ENCODE measurements around the gene CCDC77. TPM values are rescaled to one million over a fixed set of nuclear protein-coding genes. Genes with fewer than 3 reads are reported as not detected.
A peak's percentile ranks its signal among the peaks of the same experiment; 100 is the strongest.

Gene CCDC77
- total RNA-seq, 1 experiment from 2014 or later = 12.3 TPM

GRCh38 chr12:402029-402389 lies 565 bp downstream of the CCDC77 start:
- H3K27ac ChIP-seq (ENCODE audit: low read depth, low read length) = peak overlapping the region; percentile 24; the same call in 1 of the 2 replicates
- peak overlapping the region; percentile 87 for H3K4me2 ChIP-seq (ENCODE audit: low read length)
- BruUV-seq (replicated peaks) = TSS peak; percentile 89
- DNase-seq (ENCODE audit: low read depth, low spot score) (no peak), ATAC-seq (peak; percentile 51)
- peak overlapping the region; percentile 59 for H2AFZ ChIP-seq (ENCODE audit: low read depth, low read length, poor library complexity, severe bottlenecking)
- ChIA-PET POLR2A (interaction anchor here (2.3 kb wide), 1 partner anchor 12 kb away, joined by 11 read pairs; the partner anchor contains the start of gene KDM5A), RAD21 (ENCODE audit: low non-redundant PET in 1 of 2, low total read pairs in 2 of 2, uncharacterized antibody in 2 of 2, unreplicated experiment in 2 of 2) (no interaction called here), CTCF (interaction anchor here (1.2 to 1.4 kb wide), 4 partner anchors 9 to 349 kb away, joined by 3 to 4 read pairs (median 3); no protein-coding TSS in a partner anchor)
- peak overlapping the region; percentile 67 for H3K9ac ChIP-seq (ENCODE audit: low read length)
- no peaks in the 10 kb centered on the region for H3K36me3 ChIP-seq (ENCODE audit: control insufficient read depth in 1 of 2, insufficient read depth in 2 of 2, low read length in 2 of 2)
- no peaks in the 10 kb centered on the region for H4K20me1 ChIP-seq (ENCODE audit: insufficient read depth)
- H3K9me2 ChIP-seq (ENCODE audit: insufficient read depth) = no peaks in the 10 kb centered on the region
- no peaks in the 10 kb centered on the region for H3K27me3 ChIP-seq (ENCODE audit: insufficient read depth, low read length)
- H3K9me3 ChIP-seq (ENCODE audit: control insufficient read depth in 1 of 2, insufficient read depth in 1 of 2, low read depth in 1 of 2, low read length in 2 of 2) = no peaks in the 10 kb centered on the region
- peaks cover 0 to 14% of the 10 kb centered on the region in 2 experiments; a peak in 2 of 4 replicates for H3K4me1 ChIP-seq (ENCODE audit: control insufficient read depth in 1 of 2, insufficient read depth in 2 of 2, low read length in 2 of 2)
- intact Hi-C loops (cut with micrococcal nuclease) = no loop called here
- H3K4me3 ChIP-seq (replicated peaks in 1 of 2; ENCODE audit: low read depth in 1 of 2, low read length in 2 of 2) = peak overlapping the region; percentile 71 to 84
- H3K79me2 ChIP-seq (ENCODE audit: insufficient read depth, low read length) = peaks cover 6% of the 10 kb centered on the region; the same call in 1 of the 2 replicates
- TF ChIP-seq ATF3 (IDR thresholded peaks at IDR 0.05) (no peak), MAX (IDR thresholded peaks at IDR 0.05) (no peak), CTCF (IDR thresholded peaks at IDR 0.05 in 2 of 3, conservative IDR thresholded peaks at IDR 0.05 in 1 of 3; ENCODE audit: borderline replicate concordance in 1 of 3, insufficient read depth in 1 of 3, low read depth in 2 of 3, low read length in 2 of 3) (peak; percentile 8 to 39 (median 11); a peak in 1 of 6 replicates), JUND (IDR thresholded peaks at IDR 0.05) (no peak)

- no peaks in the 10 kb centered on the region for H3K9me2 ChIP-seq (ENCODE audit: insufficient read depth)
- CTCF ChIA-PET = no interaction called here
- H3K4me3 ChIP-seq (replicated peaks in 1 of 2; ENCODE audit: low read depth in 1 of 2, low read length in 2 of 2) = no peak overlapping the region
- no peaks in the 10 kb centered on the region for H3K79me2 ChIP-seq (ENCODE audit: insufficient read depth, low read length)
- TF ChIP-seq POLR2AphosphoS5 (IDR thresholded peaks at IDR 0.05; ENCODE audit: low read depth, low read length) = no peak
- no peak for TF ChIP-seq CEBPB (IDR thresholded peaks at IDR 0.05; ENCODE audit: low read depth)
- no peak for TF ChIP-seq ZNF274 (IDR thresholded peaks at IDR 0.05; ENCODE audit: low read depth, low read length)
- TF ChIP-seq ZFX (IDR thresholded peaks at IDR 0.05) = no peak
- RAD21 ChIA-PET (ENCODE audit: low non-redundant PET in 1 of 2, low total read pairs in 2 of 2, uncharacterized antibody in 2 of 2, unreplicated experiment in 2 of 2) = no interaction called here
- H3K9me3 ChIP-seq (ENCODE audit: control insufficient read depth in 1 of 2, insufficient read depth in 1 of 2, low read depth in 1 of 2, low read length in 2 of 2) = no peaks in the 10 kb centered on the region
- H3K27me3 ChIP-seq (ENCODE audit: insufficient read depth, low read length) = no peaks in the 10 kb centered on the region
- no peak for ATAC-seq
- DNase-seq (ENCODE audit: low read depth, low spot score) = no peak
- intact Hi-C loops (cut with micrococcal nuclease) = no loop called here
- H2AFZ ChIP-seq (ENCODE audit: low read depth, low read length, poor library complexity, severe bottlenecking) = no peak overlapping the region
- no peak overlapping the region for H3K9ac ChIP-seq (ENCODE audit: low read length)
- no peak overlapping the region for H3K27ac ChIP-seq (ENCODE audit: low read depth, low read length)
- H4K20me1 ChIP-seq (ENCODE audit: insufficient read depth) = no peaks in the 10 kb centered on the region
- BruUV-seq (replicated peaks) = no TSS peak
- POLR2A ChIA-PET = no interaction called here
- H3K4me1 ChIP-seq (ENCODE audit: control insufficient read depth in 1 of 2, insufficient read depth in 2 of 2, low read length in 2 of 2) = no peaks in the 10 kb centered on the region
- H3K36me3 ChIP-seq (ENCODE audit: control insufficient read depth in 1 of 2, insufficient read depth in 2 of 2, low read length in 2 of 2) = peaks cover 12 to 18% of the 10 kb centered on the region in 2 experiments; a peak in 3 of 4 replicates
- no peak overlapping the region for H3K4me2 ChIP-seq (ENCODE audit: low read length)
Observed at GRCh38 chr12:414859-415258, 13.4 kb downstream of the CCDC77 start.

All from HCT116 (cell line).